Adrenal gland (tissue), 12 donors: ENCODE results near the gene AKR1B1. TPM values are rescaled to one million over a fixed set of nuclear protein-coding genes. Genes with fewer than 3 reads are reported as not detected.
A peak's percentile ranks its signal among the peaks of the same experiment; 100 is the strongest.

Source experiments
- DNase-seq, 7 donors: peaks; one replicate each; pipeline ENCODE4 v3.0.0-alpha.2; 2019 to 2020
- H3K27ac ChIP-seq, 5 donors: fragments of 200-600 bp; sonication (generic) in 4 of 5; 1 replicate in 3 of 5; 2 replicates in 2 of 5; pipeline versions ENCODE4 v1.5.1 to v1.8.0; 2016 to 2020; ENCODE audit warnings: mild to moderate bottlenecking in 1 of 5
- H3K27me3 ChIP-seq: fragments of 200-600 bp; 2 replicates; pipeline ENCODE4 v1.8.0; 2021
- H3K36me3 ChIP-seq, 2 donors: fragments of 200-600 bp; replicated peaks in 1 of 2; 1 replicate in 1 of 2; 2 replicates in 1 of 2; pipeline versions ENCODE4 v1.5.1 to v1.8.0; 2018 to 2022
- H3K4me1 ChIP-seq, 2 donors: fragments of 200-600 bp; replicated peaks in 1 of 2; 1 replicate in 1 of 2; 2 replicates in 1 of 2; pipeline versions ENCODE4 v1.5.1 to v1.8.0; 2018 to 2021
- H3K4me3 ChIP-seq, 4 donors: fragments of 200-600 bp; sonication (generic) in 3 of 4; one replicate each; pipeline ENCODE4 v1.5.1; 2016 to 2018
- H3K9me3 ChIP-seq, 3 donors: fragments of 200-600 bp; sonication (generic) in 1 of 3; replicated peaks in 1 of 3; 1 replicate in 2 of 3; 2 replicates in 1 of 3; pipeline versions ENCODE4 v1.5.1 to v1.8.0; 2016 to 2021
- CTCF ChIP-seq, 6 experiments: fragments of 450-650 bp in 4 of 6; fragments of 200-600 bp in 2 of 6; sonication (generic) in 1 of 6; IDR thresholded peaks; 1 replicate in 5 of 6; 2 replicates in 1 of 6; pipeline versions ENCODE4 v1.5.1 to v1.8.0; 2016 to 2021; ENCODE audit warnings: antibody characterized with exemption in 6 of 6, mild to moderate bottlenecking in 2 of 6, moderate library complexity in 1 of 6
- POLR2A ChIP-seq, 2 donors: fragments of 450-650 bp; IDR thresholded peaks; one replicate each; pipeline ENCODE4 v1.6.1; 2017; ENCODE audit warnings: antibody characterized with exemption in 2 of 2, mild to moderate bottlenecking in 2 of 2, moderate library complexity in 1 of 2
- WGBS, 4 donors: extraction: QIAGEN DNeasy Blood & Tissue Kit in 2 of 4; methylation state at CpG; one replicate each; pipeline versions ENCODE4 v1.1.5 to v1.1.7; 2013 to 2017; 5-methylcytosine and 5-hydroxymethylcytosine counted together
- intact Hi-C, 2 donors: fragments of 100-400 bp; cut with DNase I; formaldehyde crosslinking; loops; one replicate each; pipeline versions ENCODE4 v1.14.1 to v1.15.0; 2022 to 2023
- polyA plus RNA-seq, 3 donors: library from polyadenylated mRNA; stranded (reverse); fragments of 200-250 nt in 2 of 3; fragments of 350-450 nt in 1 of 3; fragmentation: Illumina TruSeq in 1 of 3; extraction: RNeasy Lipid Tissue Mini Kit (QIAGEN cat#74804) in 1 of 3; gene quantifications; one replicate each; pipeline ENCODE4 v1.2.3, GENCODE V29; 2013 to 2014
- total RNA-seq, 9 donors: library from RNA; depleted of rRNA in 4 of 9; stranded (reverse); fragments of >200 nt in 4 of 9; fragments of 120-200 nt in 1 of 9; fragmentation: NEBNext Ultra II Directional in 1 of 9; extraction: Animal tissue kit (Norgen Biotek cat#: 25700) in 1 of 9; gene quantifications; one replicate each; pipeline versions ENCODE4 v1.1.0 to v1.2.4, GENCODE V29; 2013 to 2023
- donor health status: healthy with polysubstance abuse.
- donor health status: Bipolar disorder and iron deficiency.
- donor health status: DM: yes; HTN: yes; CAD: no.
- donor health status: DM: no; HTN: no; CAD: no.
- donor health status: DM: no; HTN: no; CAD: no.
- donor health status: DM: yes; HTN: yes; CAD: no.

The AKR1B1 gene
- total and polyA plus RNA-seq, 12 donors = 270 to 4,669 (median 3,402) TPM

GRCh38 chr7:134477954-134478353 is 19.1 kb upstream of the AKR1B1 start:
- Histone ChIP-seq H3K36me3 (no peaks in the 10 kb centered on the region), H3K4me3 (no peak overlapping the region), H3K27me3 (no peaks in the 10 kb centered on the region), H3K27ac (peak overlapping the region in 3 of 5 donors; percentile 42 to 69 (median 51)), H3K9me3 (no peaks in the 10 kb centered on the region), H3K4me1 (peaks cover 22 to 28% of the 10 kb centered on the region in 2 donors)
- intact Hi-C loops = no loop called here
- 28 to 44% (median 33%) methylated on average over 2 of the region's 2 CpGs for WGBS, 4 donors
- TF ChIP-seq POLR2A (IDR thresholded peaks at IDR 0.05) = no peak
- no peak for TF ChIP-seq CTCF (IDR thresholded peaks at IDR 0.05)
- peak in 1 of 7 donors; percentile 32 for DNase-seq

- no peak overlapping the region for H3K4me3 ChIP-seq
- DNase-seq = no peak
- H3K4me1 ChIP-seq = peaks cover 20 to 25% of the 10 kb centered on the region in 2 donors
- no peak overlapping the region for H3K27ac ChIP-seq
- H3K9me3 ChIP-seq = no peaks in the 10 kb centered on the region
- no peak for TF ChIP-seq CTCF (IDR thresholded peaks at IDR 0.05)
- H3K36me3 ChIP-seq = no peaks in the 10 kb centered on the region
- no peaks in the 10 kb centered on the region for H3K27me3 ChIP-seq
- intact Hi-C loops = no loop called here
Observed at GRCh38 chr7:134476044-134476443, 17.1 kb upstream of the AKR1B1 start.

- Histone ChIP-seq H3K4me3 (no peak overlapping the region), H3K36me3 (no peaks in the 10 kb centered on the region), H3K9me3 (no peaks in the 10 kb centered on the region), H3K4me1 (peaks cover 13% of the 10 kb centered on the region in 2 donors), H3K27ac (no peak overlapping the region), H3K27me3 (no peaks in the 10 kb centered on the region)
- no peak for TF ChIP-seq CTCF (IDR thresholded peaks at IDR 0.05)
- TF ChIP-seq POLR2A (IDR thresholded peaks at IDR 0.05) = no peak
- DNase-seq = no peak
- intact Hi-C loops = no loop called here
- 67 to 88% (median 74%) methylated on average over 1 of the region's 1 CpG for WGBS, 4 donors
Observed at GRCh38 chr7:134474828-134475227, 15.9 kb upstream of the AKR1B1 start.

GRCh38 chr7:134473861-134474291 is 15.0 kb upstream of the AKR1B1 start:
- H3K27me3 ChIP-seq = no peaks in the 10 kb centered on the region
- H3K4me3 ChIP-seq = no peak overlapping the region
- peaks cover 11 to 13% of the 10 kb centered on the region in 2 donors for H3K4me1 ChIP-seq
- no peak for TF ChIP-seq CTCF (IDR thresholded peaks at IDR 0.05)
- TF ChIP-seq POLR2A (IDR thresholded peaks at IDR 0.05) = no peak
- H3K36me3 ChIP-seq = no peaks in the 10 kb centered on the region
- no peak for DNase-seq
- 46 to 66% (median 64%) methylated on average over 6 of the region's 6 CpGs for WGBS, 4 donors
- peak overlapping the region in 3 of 5 donors; percentile 16 to 37 (median 19) for H3K27ac ChIP-seq
- intact Hi-C loops = no loop called here
- no peaks in the 10 kb centered on the region for H3K9me3 ChIP-seq
